ENCODE data around the gene OVCA2.

DNA sequence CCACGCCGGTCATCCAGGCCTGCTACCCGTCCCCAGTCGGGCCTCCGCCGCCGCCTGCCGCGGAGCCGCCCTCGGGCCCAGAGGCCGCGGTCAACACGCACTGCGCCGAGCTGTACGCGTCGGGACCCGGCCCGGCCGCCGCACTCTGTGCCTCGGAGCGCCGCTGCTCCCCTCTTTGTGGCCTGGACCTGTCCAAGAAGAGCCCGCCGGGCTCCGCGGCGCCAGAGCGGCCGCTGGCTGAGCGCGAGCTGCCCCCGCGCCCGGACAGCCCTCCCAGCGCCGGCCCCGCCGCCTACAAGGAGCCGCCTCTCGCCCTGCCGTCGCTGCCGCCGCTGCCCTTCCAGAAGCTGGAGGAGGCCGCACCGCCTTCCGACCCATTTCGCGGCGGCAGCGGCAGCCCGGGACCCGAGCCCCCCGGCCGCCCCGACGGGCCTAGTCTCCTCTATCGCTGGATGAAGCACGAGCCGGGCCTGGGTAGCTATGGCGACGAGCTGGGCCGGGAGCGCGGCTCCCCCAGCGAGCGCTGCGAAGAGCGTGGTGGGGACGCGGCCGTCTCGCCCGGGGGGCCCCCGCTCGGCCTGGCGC lies 15.4 kb downstream of the OVCA2 start:
- TF ChIP-seq, protein P1, sequence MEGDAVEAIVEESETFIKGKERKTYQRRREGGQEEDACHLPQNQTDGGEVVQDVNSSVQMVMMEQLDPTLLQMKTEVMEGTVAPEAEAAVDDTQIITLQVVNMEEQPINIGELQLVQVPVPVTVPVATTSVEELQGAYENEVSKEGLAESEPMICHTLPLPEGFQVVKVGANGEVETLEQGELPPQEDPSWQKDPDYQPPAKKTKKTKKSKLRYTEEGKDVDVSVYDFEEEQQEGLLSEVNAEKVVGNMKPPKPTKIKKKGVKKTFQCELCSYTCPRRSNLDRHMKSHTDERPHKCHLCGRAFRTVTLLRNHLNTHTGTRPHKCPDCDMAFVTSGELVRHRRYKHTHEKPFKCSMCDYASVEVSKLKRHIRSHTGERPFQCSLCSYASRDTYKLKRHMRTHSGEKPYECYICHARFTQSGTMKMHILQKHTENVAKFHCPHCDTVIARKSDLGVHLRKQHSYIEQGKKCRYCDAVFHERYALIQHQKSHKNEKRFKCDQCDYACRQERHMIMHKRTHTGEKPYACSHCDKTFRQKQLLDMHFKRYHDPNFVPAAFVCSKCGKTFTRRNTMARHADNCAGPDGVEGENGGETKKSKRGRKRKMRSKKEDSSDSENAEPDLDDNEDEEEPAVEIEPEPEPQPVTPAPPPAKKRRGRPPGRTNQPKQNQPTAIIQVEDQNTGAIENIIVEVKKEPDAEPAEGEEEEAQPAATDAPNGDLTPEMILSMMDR (IDR thresholded peaks at IDR 0.05): no peak
- no peak for TF ChIP-seq ZSCAN20 (CRISPR knock-in tag; IDR thresholded peaks at IDR 0.05)
- TF ChIP-seq, protein P2, sequence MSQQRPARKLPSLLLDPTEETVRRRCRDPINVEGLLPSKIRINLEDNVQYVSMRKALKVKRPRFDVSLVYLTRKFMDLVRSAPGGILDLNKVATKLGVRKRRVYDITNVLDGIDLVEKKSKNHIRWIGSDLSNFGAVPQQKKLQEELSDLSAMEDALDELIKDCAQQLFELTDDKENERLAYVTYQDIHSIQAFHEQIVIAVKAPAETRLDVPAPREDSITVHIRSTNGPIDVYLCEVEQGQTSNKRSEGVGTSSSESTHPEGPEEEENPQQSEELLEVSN (IDR thresholded peaks at IDR 0.05; ENCODE audit: borderline replicate concordance, low read depth): no peak

Data from A549 (cell line).